Measurements from ENCODE around the gene EPRS1. TPM values are rescaled to one million over a fixed set of nuclear protein-coding genes. Genes with fewer than 3 reads are reported as not detected.

EPRS1 gene
- total and polyA plus RNA-seq, 9 of the 15 experiments (the other 6 are each of a cell fraction or from before 2014, with no cell fraction given): 129 to 291 (median 248) TPM

- H3K27me3 ChIP-seq (ENCODE audit: control insufficient read depth in 2 of 2, insufficient read depth in 2 of 2, low read length in 2 of 2): no peaks in the 10 kb centered on the region
- H3K4me2 ChIP-seq (ENCODE audit: insufficient read depth, low read length): no peak overlapping the region
- in situ Hi-C loops (cut with MboI): no loop called here
- H3K27ac ChIP-seq (ENCODE audit: extremely low read depth, low read depth, low read length): no peak overlapping the region
- ATAC-seq (no peak; the same call in 2 of the 3 replicates), DNase-seq (ENCODE audit: extremely low read depth in 1 of 4, low spot score in 3 of 4) (no peak), FAIRE-seq (no peak)
- no peaks in the 10 kb centered on the region for H3K9me3 ChIP-seq (replicated peaks; ENCODE audit: control insufficient read depth, insufficient read depth, low read depth, low read length)
- peaks cover 89% of the 10 kb centered on the region for H3K36me3 ChIP-seq (ENCODE audit: control insufficient read depth, insufficient read depth, low read length)
- 82% methylated on average over 4 of the region's 5 CpGs for WGBS (ENCODE audit: insufficient coverage, low coverage, missing lambda C conversion rate)
- H3K4me1 ChIP-seq (replicated peaks in 1 of 2; ENCODE audit: control insufficient read depth in 2 of 2, insufficient read depth in 2 of 2, low read length in 2 of 2): no peaks in the 10 kb centered on the region
- no peak overlapping the region for H3K4me3 ChIP-seq
- no peaks in the 10 kb centered on the region for H3K79me2 ChIP-seq (ENCODE audit: control insufficient read depth, insufficient read depth, low read length)
- ChIA-PET CTCF (ENCODE audit: low intra/inter-chr PET ratio) (no interaction called here), POLR2A (no interaction called here)
- intact Hi-C loops (cut with micrococcal nuclease): no loop called here
- H3K9me1 ChIP-seq (ENCODE audit: control insufficient read depth, insufficient read depth, low read length): no peaks in the 10 kb centered on the region
- no TSS peak for BruUV-seq (replicated peaks)
- no peaks in the 10 kb centered on the region for H4K20me1 ChIP-seq (replicated peaks; ENCODE audit: control insufficient read depth, insufficient read depth, low read length)
- H3K9ac ChIP-seq (ENCODE audit: insufficient read depth in 1 of 2, low read depth in 2 of 2, low read length in 2 of 2): no peak overlapping the region
- H2AFZ ChIP-seq (ENCODE audit: low read depth, low read length): no peak overlapping the region
- TF ChIP-seq POLR2H (tag; IDR thresholded peaks at IDR 0.05; ENCODE audit: low read depth) (0 out of 2 replicates have a peak, but pooled peaks have one; percentile 16), RBM25 (IDR thresholded peaks at IDR 0.05; ENCODE audit: low read depth, low read length, severe bottlenecking) (peak; percentile 80), ARNT (IDR thresholded peaks at IDR 0.05) (no peak), ZNF449 (CRISPR knock-in tag; IDR thresholded peaks at IDR 0.05) (no peak), E2F8 (IDR thresholded peaks at IDR 0.05; ENCODE audit: low read depth, partially characterized antibody) (no peak), HINFP (tag; conservative IDR thresholded peaks at IDR 0.05; ENCODE audit: low read depth) (no peak), RERE (CRISPR knock-in tag; IDR thresholded peaks at IDR 0.05; ENCODE audit: borderline replicate concordance) (no peak), ZBTB7A (IDR thresholded peaks at IDR 0.05; ENCODE audit: borderline replicate concordance, control insufficient read depth, low read depth, low read length) (no peak), ZNF23 (CRISPR knock-in tag; IDR thresholded peaks at IDR 0.05) (no peak), RUNX1 (IDR thresholded peaks at IDR 0.05; ENCODE audit: low read depth) (no peak)
These were observed 40.8 kb downstream of the EPRS1 start for GRCh38 chr1:220005489-220005888.
